Measurements from ENCODE around the gene ZBTB7A.

The ZBTB7A gene

DNA sequence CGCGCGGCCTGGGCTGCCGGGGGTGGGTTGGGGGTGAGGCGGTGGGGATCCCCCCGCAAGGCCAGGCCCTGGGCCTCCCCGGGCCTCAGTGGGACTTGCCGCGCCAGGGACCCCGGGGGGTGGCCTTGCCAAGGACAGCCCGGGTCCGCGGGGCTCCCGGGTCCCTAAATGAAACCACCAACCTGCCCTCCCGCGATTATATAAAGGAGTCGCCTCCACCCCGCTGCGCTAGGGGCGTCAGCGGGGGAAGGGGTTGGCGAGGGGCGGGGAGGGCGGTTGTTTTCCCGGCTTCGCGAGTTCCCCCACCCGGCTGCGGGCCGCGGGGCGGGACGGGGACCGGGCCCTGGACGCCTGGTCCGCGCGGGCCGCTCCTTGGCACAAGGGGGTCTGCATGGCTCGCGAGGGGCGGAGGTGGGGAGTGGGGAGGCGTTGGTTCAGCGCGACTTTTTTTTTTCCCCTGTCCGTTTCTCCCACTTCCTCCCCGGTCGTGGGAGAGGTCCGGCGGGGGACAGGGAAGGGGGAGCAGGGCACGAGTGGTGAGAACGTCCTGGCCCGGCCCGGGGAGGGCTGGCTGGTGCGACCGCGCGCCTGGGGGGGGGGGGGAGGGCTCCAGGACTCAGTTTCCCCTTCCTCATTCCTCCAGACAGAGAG is 822 bp upstream of the ZBTB7A start:
- DNase-seq (ENCODE audit: low read depth), result no peak

- no peak for DNase-seq (ENCODE audit: low read depth)
These were observed 508 bp downstream of the ZBTB7A start for GRCh38 chr19:4066176-4066606.

GRCh38 chr19:4065430-4066175 is 1.1 kb downstream of the ZBTB7A start:
- DNase-seq (ENCODE audit: low read depth), result peak; percentile 97

- peak; percentile 58 for DNase-seq (ENCODE audit: low read depth)
These were observed 2.0 kb downstream of the ZBTB7A start for GRCh38 chr19:4064496-4065260.

DNA sequence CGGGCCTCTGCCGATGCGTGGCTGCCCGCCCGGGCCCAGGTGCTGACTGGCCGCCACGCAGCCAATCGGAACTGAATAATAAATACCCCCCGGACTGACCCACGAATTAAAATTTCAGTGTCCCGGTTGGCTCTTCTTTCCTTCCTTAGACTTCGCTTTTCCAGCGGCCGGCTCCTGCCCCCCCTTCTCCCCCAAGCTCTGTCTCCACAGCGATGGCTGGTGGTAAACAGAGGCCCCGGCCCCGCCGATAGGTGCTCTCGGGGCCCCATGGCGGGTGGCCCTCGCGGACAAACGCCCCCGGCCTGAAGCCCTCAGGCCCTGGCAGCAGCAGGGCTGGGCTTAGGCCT is 2.6 kb downstream of the ZBTB7A start:
- peak; percentile 53 for DNase-seq (ENCODE audit: low read depth)

GRCh38 chr19:4063369-4064148 is 3.1 kb downstream of the ZBTB7A start:
- no peak for DNase-seq (ENCODE audit: low read depth)

GRCh38 chr19:4062419-4063368 is 4.0 kb downstream of the ZBTB7A start:
- DNase-seq (ENCODE audit: low read depth), result no peak

GRCh38 chr19:4061683-4062418 is 4.8 kb downstream of the ZBTB7A start:
- no peak for DNase-seq (ENCODE audit: low read depth)

- DNase-seq (ENCODE audit: low read depth), result no peak
These were observed 5.5 kb downstream of the ZBTB7A start for GRCh38 chr19:4061178-4061682.

DNA sequence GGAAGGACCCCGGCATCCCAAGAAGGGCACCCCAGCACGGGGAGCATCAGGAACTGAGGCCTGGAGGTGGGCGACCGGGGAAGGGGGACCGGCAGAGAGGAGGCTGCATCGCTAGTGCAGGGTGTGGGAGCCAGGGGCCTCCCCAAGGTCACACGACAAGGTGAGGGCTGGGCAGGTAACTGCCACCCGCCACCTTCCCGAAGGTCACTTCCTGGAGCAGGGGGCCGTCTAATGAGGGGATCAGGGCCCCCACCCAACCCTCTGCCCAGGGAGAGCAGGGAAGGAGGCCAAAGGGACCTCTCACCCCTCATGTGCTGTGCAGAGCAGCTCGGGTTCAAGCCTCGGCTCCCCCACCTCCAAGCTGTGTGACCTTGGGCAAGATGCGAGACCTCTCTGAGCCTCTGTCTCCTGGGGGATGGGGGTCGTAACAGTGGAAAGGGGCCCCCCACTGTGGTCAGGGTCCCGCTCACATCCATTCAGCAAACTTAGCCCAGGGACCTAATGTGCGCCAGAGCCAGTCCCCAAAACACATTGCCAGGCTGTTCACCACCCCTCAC is 6.0 kb downstream of the ZBTB7A start:
- no peak for DNase-seq (ENCODE audit: low read depth)

GRCh38 chr19:4059891-4060620 is 6.6 kb downstream of the ZBTB7A start:
- DNase-seq (ENCODE audit: low read depth), result no peak

DNA sequence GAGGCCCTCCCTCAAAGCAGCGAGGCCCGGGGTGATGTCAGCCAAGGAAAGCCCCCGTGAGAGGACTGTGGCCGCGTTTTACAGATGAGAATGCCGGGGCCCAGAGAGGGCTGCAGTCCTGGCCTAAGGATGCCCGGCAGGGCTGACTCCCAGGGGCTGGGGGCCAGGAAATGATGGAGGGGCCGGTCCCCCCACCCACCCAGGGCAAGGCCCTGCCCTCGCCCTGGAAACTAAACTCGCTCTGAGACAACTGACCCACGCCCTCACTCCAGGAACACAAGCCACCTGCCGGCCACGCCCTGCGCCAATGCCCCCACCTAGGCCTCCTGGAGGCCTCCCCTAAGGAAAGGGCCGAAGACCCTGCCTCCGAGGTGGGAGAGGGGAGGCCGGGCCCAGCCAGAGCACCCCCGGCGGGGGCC is 7.2 kb downstream of the ZBTB7A start:
- no peak for DNase-seq (ENCODE audit: low read depth)

GRCh38 chr19:4058693-4059452 is 7.8 kb downstream of the ZBTB7A start:
- DNase-seq (ENCODE audit: low read depth), result no peak

GRCh38 chr19:4057931-4058692 is 8.6 kb downstream of the ZBTB7A start:
- peak; percentile 96 for DNase-seq (ENCODE audit: low read depth)

- no peak for DNase-seq (ENCODE audit: low read depth)
These were observed 11.5 kb downstream of the ZBTB7A start for GRCh38 chr19:4055209-4055552.

- no peak for DNase-seq (ENCODE audit: low read depth)
These were observed 12.1 kb downstream of the ZBTB7A start for GRCh38 chr19:4054441-4055208.

Data from ELR (cell line).